NCI-H2171 (cell line): ENCODE results near the gene SEMA3A.
"Not testable (repeated sequence)": the region's sequence is repeated elsewhere in the genome, so short reads cannot be mapped to it uniquely, and the experiment has no call there.

ENCODE experiments used
- DNase-seq: peaks from one replicate; lab custom pipeline; 2025; lab: John Stamatoyannopoulos, UW

The SEMA3A gene

DNA sequence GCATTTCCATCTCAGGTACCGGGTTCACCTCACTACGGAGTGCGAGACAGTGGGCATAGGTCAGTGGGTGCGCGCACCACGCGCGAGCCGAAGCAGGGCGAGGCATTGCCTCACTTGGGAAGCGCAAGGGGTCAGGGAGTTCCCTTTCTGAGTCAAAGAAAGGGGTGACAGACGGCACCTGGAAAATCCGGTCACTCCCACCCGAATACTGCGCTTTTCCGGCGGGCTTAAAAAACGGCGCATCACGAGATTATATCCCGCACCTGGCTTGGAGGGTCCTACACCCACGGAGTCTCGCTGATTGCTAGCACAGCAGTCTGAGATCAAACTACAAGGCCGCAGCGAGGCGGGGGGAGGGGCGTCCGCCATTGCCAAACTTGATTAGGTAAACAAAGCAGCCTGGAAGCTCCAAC lies 132.1 kb downstream of the SEMA3A start:
- not testable (repeated sequence) for DNase-seq

GRCh38 chr7:84060760-84061261 lies 133.8 kb downstream of the SEMA3A start:
- DNase-seq: no peak

DNA sequence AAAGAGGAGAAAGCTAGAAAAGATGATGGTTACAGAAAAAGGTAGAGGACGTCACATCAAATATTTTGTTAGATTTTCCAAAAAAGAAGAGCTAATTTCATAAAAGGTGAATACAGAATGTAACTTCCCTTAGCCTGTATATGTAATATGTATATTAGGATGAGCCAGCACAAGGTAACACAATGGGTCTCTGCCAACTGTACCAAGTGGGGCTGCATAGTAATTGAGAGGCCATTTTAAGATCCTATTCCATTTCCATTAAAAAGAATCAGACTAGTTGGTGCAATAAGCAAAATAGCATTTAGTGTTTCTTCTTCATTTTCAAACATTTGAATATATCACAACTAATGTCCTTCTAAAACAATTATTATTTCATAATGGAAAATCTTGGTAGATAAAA lies 134.6 kb downstream of the SEMA3A start:
- no peak for DNase-seq

GRCh38 chr7:84058311-84059076 lies 136.1 kb downstream of the SEMA3A start:
- DNase-seq: no peak

DNA sequence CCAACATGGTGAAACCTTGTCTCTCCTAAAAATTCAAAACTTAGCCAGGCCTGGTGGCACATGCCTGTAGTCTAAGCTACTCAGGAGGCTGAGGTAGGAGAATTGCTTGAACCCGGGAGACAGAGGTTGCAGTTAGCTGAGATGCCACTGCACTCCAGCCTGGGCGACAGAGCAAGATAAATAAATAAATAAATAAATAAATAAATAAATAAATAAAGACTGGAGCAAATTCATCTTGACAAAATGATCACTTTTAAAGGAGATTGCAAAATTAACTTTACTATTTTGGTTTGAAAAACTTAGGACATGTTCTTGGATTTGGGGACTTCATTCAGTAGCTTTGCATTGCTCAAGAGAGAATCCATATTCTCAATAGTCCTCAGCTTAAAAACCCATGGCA lies 137.0 kb downstream of the SEMA3A start:
- DNase-seq: no peak

DNA sequence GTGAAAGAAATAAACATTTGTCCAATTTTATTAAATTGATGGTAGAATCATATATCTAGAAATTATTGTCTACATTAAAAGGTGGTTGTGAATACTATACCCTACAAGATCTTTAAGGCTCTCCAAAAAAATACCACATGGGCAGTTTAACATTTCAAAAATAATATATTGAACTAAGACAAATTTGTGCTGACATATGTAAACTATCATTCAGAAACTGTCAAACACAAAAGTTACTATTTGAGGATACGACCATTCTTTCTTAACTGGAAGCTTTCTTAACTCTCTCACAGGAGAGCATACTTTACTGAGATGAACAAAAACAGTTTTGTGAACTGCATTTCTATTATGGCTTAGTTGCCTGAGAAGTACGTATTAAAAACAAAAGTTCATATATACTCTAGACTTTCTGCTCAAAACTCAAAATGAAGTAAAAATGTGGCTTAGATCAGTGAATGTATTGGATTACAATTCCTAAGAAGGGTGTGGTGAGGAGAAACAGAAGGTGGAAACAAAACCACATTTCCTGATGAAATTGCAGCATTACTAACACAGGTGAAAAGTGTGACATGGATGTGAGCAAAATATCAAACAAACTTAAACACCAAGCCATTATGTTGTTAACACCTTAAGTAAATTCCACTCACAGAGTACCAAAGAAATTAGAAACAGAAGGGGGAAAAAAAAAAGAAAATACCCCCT lies 138.5 kb downstream of the SEMA3A start:
- no peak for DNase-seq

GRCh38 chr7:84055199-84055598 lies 139.4 kb downstream of the SEMA3A start:
- DNase-seq: not testable (repeated sequence)

DNA sequence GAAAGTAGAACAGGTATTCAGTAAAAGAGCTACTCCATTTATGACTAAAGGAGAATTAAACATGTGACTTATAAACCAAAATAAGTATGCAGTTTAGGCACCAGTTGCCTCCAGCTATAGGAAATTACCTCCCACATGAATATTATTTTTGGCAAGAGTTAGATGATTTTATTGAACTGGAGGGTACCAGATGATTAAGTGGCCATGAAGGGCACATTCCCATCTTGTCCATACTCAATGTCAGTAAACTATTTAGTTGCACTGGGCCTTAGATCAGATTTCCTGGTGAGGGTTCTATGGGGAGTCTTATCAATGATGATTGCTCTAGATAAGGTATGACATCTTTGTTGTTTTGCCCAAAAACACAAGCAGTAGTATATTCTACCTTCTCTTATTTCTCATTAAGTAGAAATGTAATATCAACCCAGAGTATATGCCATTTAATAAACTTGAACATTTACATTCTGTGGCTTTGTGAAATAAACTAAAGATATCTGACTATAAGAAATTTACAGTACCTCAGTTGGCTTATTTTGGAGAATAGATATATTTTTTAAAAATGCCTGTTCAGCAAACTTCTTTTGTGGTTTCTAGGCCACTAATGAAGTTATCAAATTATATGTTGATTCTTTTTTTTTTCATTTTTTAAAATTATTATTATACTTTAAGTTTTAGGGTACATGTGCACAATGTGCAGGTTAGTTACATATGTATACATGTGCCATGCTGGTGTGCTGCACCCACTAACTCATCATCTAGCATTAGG lies 145.3 kb downstream of the SEMA3A start:
- DNase-seq: no peak

- DNase-seq: no peak
Measured at GRCh38 chr7:84047085-84047484, 147.5 kb downstream of the SEMA3A start.

DNA sequence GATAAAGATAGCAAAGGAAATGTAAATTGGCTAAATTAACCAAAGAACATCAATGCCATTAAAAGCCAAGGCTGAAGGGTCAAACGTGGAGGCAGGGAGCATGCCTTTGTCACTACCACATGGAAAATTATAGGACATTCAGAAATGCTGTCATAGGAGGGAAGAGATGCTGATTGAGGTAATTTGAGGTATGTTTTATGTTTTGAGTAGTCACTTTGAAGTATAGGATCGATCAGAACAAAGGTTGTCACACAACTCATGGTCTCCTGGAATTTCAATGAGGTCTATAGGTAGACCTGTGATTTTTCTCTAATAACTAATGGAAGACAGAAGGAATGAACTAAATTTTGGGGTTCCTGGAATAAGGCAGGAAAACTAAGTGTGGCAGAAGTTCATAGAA lies 149.8 kb downstream of the SEMA3A start:
- DNase-seq: no peak

DNA sequence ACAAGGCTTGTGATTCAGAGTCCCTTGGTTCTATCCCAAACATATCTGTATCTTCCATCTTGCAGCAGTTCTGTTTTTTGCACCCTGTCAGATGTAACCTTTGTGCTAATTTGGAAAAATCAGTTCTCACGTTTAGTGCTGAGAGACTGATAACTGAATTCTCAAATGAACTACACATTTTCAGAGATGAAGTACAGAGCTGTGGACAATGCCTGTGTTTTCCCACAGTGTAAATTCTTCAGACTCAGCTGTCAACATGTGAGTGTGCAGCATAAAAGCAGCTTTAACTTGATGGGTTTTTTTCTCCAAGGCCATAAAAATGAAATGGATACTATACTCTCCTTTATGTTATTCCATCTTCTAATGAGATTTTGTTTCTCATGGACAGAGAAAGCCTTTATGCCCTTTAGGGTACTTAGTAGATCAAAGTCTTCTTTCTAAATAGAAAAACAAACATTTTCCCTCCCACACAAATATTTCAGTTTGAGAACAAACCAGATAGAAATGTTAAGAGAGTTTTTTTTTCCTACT lies 150.9 kb downstream of the SEMA3A start:
- DNase-seq: no peak

- DNase-seq: no peak
Measured at GRCh38 chr7:84042110-84042539, 152.5 kb downstream of the SEMA3A start.

DNA sequence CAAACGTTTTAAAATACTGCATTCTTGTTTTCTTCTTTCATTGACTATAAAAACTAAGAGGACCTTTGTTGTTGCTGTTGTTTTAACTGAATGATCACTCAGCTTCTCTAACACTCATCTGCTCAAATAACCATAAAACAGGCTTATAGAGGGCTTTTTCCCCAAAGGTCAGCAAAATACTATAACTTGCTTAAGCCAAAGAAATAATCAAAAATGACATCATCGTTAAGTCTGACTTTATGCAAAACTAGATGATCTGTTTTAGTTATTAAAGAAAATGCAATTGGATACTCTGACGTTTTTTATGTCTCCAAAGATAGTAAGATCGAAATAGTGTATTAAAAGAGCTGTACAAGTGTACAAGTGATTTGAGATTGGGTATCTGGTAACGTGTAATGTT lies 152.9 kb downstream of the SEMA3A start:
- DNase-seq: no peak

GRCh38 chr7:84040355-84040754 lies 154.2 kb downstream of the SEMA3A start:
- DNase-seq: no peak

DNA sequence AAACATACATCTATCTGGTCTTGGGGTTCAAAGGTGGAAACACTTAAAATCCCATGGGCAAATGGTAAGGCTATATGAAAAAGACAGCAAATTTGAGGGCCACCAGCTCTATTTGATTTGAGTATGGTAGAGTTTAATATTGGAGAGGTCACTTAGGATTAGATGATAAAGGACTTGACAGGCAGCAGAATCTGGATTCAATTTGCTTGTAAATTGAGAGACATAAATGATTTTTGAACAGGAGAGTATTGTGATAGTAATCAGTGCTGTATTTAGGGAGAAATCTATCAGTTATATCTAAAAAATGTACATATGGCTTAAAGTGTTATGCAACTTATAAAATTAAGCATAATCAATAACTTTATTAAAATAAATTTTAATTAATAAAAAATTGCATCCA lies 155.2 kb downstream of the SEMA3A start:
- no peak for DNase-seq

GRCh38 chr7:84027678-84028077 lies 166.9 kb downstream of the SEMA3A start:
- DNase-seq: no peak

DNA sequence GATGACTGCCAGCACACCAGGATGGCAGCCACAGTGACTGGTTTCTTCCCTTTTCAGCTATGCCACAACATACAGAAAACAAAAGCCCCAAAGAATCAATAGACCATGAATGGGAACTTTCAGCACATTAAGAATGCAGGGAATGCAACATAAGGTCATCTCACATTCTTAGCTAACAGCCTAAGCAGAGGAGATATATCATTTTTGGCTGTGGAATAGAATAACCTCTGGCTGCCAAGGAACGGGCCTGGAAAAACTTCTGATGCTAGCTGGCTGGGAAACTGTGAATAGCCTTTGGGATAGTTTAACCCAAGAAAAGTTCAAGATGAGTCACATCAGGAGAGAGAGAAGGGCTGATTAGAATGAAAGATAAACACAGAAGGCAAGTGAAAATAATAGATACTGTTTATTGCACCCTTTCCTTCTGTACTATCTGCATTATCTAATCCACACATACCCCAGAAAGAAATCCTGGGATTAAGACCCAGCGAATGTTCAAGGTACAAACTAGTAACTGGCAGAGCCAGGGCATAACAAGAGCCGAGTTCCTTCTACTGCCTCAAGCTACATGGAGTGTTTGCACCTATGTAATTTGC lies 169.2 kb downstream of the SEMA3A start:
- no peak for DNase-seq

DNA sequence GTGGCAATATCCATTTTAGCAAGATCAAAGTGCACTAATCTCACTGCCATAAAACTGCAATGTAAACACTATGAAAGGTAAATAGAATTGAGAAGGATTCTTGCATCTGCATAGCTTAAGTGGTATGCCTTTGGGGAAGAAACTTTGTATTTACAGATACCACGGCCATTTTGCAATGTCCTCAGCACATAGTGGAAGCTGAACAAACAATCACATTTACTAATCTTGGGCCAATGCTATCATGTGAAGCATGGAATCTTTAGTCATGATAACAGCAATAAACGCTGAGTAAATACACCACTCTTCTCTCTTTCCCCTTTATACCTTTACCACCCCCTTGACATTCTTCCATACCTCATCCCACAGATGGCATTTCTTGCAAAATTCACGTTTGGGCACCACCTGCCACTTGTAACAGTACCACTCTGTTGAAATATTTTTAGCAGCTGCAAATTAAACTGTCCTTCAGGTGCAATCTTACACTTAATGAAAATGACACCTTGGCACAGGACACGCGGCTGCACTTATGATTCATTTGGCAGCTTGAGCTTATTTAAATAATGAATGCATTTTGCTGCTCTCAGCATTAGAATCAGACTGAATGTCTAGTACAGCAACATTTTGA lies 171.8 kb downstream of the SEMA3A start:
- peak; percentile 83 for DNase-seq

GRCh38 chr7:84022009-84022408 lies 172.6 kb downstream of the SEMA3A start:
- DNase-seq: no peak

- no peak for DNase-seq
Measured at GRCh38 chr7:84021292-84021908, 173.2 kb downstream of the SEMA3A start.

DNA sequence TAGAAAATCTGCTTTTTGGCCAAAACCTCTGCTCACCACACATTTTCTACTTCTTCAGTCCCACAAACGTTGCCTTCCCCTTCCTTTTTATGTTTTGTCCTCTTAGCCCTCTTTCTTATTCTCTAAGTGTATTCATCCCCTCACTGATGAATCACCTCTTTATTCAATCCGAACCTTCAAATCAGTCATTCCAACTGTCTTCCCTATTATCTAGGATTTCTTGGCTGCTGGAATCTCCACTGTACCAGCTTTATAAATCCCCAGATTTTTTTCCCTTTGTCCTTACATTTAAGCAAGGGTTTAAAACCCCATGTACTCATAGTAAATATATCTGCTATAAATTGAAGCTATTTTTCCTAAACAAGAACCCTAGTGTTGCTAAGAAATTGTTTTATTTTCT lies 176.9 kb downstream of the SEMA3A start:
- no peak for DNase-seq
